ENCODE data around the gene CADM3. TPM values are rescaled to one million over a fixed set of nuclear protein-coding genes. Genes with fewer than 3 reads are reported as not detected.

Gene CADM3
- total RNA-seq, 4 donors from 2014 or later = 0.73 to 4.8 (median 3.8) TPM

- intact Hi-C loops (cut with DNase I) = no loop called here
- Histone ChIP-seq H3K27me3 (no peaks in the 10 kb centered on the region), H3K9me3 (no peaks in the 10 kb centered on the region), H3K4me3 (replicated peaks in 1 of 3) (no peak overlapping the region), H3K27ac (no peak overlapping the region), H3K36me3 (no peaks in the 10 kb centered on the region), H3K4me1 (no peaks in the 10 kb centered on the region)
- 72 to 74% methylated on average over 18 of the region's 18 CpGs for WGBS, 2 donors
- TF ChIP-seq POLR2A (IDR thresholded peaks at IDR 0.05) = no peak
- TF ChIP-seq CTCF (IDR thresholded peaks at IDR 0.05) = no peak
- DNase-seq = no peak
These were observed 29.4 kb downstream of the CADM3 start for GRCh38 chr1:159200769-159201168.

DNA sequence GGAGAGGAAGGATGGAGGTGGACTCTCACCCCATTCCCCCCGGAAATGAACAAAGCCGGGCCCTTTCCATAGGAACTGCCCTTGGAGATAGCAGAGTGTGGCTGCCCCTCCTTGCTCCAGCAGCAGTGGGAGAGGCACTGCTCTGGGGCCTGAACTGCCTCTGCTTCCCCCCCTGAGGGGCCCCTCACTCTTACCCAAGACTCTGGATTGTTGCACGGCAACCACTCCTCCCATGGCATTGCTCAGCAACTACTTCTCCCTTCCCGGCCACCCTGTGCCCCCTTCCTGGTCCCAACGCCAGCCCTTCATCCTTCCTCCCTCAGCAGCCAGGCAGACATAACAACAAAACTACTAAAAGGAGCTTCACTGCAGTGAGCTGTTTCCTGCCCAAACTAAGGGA, 30.2 kb downstream of the CADM3 start:
- no peaks in the 10 kb centered on the region for H3K9me3 ChIP-seq
- intact Hi-C loops (cut with DNase I) = no loop called here
- no peaks in the 10 kb centered on the region for H3K36me3 ChIP-seq
- no peak overlapping the region for H3K4me3 ChIP-seq (replicated peaks in 1 of 3)
- DNase-seq = no peak
- no peaks in the 10 kb centered on the region for H3K4me1 ChIP-seq
- H3K27me3 ChIP-seq = no peaks in the 10 kb centered on the region
- TF ChIP-seq POLR2A (IDR thresholded peaks at IDR 0.05) = no peak
- TF ChIP-seq CTCF (IDR thresholded peaks at IDR 0.05) = no peak
- no peak overlapping the region for H3K27ac ChIP-seq
- 39 to 42% methylated on average over 5 of the region's 5 CpGs for WGBS, 2 donors

DNA sequence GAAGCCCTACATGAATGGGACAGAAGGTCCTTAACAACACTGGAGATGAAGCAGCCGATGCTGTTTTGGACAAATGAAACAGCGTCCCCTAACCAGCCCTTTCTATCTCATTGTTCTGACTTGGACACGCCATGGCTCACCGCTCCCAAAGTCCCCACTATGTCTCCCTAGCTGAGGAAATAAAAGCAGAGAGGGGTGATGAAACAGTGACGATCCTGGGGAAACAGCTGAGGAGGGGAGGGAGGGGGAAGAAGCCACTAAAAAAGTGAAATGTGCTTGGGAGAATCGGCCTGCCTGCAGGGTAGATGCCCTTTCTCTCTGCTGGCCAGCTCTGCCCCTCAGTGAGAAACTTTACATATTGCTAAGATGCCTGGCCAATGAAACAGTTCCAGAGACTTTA, 32.2 kb downstream of the CADM3 start:
- whole genome bisulfite sequencing, 2 donors = 61% methylated on average over 6 of the region's 6 CpGs
- Histone ChIP-seq H3K9me3 (no peaks in the 10 kb centered on the region), H3K4me1 (no peaks in the 10 kb centered on the region), H3K4me3 (replicated peaks in 1 of 3) (no peak overlapping the region), H3K27ac (no peak overlapping the region), H3K36me3 (no peaks in the 10 kb centered on the region), H3K27me3 (no peaks in the 10 kb centered on the region)
- intact Hi-C loops (cut with DNase I) = no loop called here
- DNase-seq = no peak
- TF ChIP-seq POLR2A (IDR thresholded peaks at IDR 0.05) = no peak
- TF ChIP-seq CTCF (IDR thresholded peaks at IDR 0.05) = no peak

- no peaks in the 10 kb centered on the region for H3K36me3 ChIP-seq
- DNase-seq = no peak
- intact Hi-C loops (cut with DNase I) = no loop called here
- peak within 1 kb of the TSS in 1 of 3 donors; percentile 9 for H3K4me3 ChIP-seq (replicated peaks in 1 of 3)
- TF ChIP-seq POLR2A (IDR thresholded peaks at IDR 0.05) = no peak
- no peak for TF ChIP-seq CTCF (IDR thresholded peaks at IDR 0.05)
- H3K27me3 ChIP-seq = no peaks in the 10 kb centered on the region
- no peaks in the 10 kb centered on the region for H3K9me3 ChIP-seq
- H3K4me1 ChIP-seq = no peaks in the 10 kb centered on the region
- WGBS, 2 donors = 53 to 63% methylated on average over 13 of the region's 13 CpGs
- H3K27ac ChIP-seq = no peak within 1 kb of the TSS
These were observed 33.0 kb downstream of the CADM3 start, which contains the start of gene ACKR1 for GRCh38 chr1:159204161-159205141. TSS of gene ACKR1 (plus strand) at chr1:159204875. CDS start at chr1:159204960, 85 bp downstream.

GRCh38 chr1:159205225-159205624, 33.8 kb downstream of the CADM3 start:
- WGBS, 2 donors = 54 to 59% methylated on average over 6 of the region's 6 CpGs
- Histone ChIP-seq H3K4me3 (replicated peaks in 1 of 3) (no peak overlapping the region), H3K9me3 (no peaks in the 10 kb centered on the region), H3K4me1 (no peaks in the 10 kb centered on the region), H3K27me3 (no peaks in the 10 kb centered on the region), H3K36me3 (no peaks in the 10 kb centered on the region), H3K27ac (no peak overlapping the region)
- DNase-seq = no peak
- TF ChIP-seq CTCF (IDR thresholded peaks at IDR 0.05) (no peak), POLR2A (IDR thresholded peaks at IDR 0.05) (no peak)
- intact Hi-C loops (cut with DNase I) = no loop called here

Measured in thyroid gland (tissue), 4 donors.